Colon (tissue), 2 donors: ENCODE data around the gene MEIS2.

Source experiments
- FAIRE-seq: peaks from 2 replicates; lab custom pipeline; 2012; peaks lifted over from hg19 to GRCh38; lab: Jason Lieb, UNC
- donor health status: control.
- donor health status: control.

MEIS2 gene

DNA sequence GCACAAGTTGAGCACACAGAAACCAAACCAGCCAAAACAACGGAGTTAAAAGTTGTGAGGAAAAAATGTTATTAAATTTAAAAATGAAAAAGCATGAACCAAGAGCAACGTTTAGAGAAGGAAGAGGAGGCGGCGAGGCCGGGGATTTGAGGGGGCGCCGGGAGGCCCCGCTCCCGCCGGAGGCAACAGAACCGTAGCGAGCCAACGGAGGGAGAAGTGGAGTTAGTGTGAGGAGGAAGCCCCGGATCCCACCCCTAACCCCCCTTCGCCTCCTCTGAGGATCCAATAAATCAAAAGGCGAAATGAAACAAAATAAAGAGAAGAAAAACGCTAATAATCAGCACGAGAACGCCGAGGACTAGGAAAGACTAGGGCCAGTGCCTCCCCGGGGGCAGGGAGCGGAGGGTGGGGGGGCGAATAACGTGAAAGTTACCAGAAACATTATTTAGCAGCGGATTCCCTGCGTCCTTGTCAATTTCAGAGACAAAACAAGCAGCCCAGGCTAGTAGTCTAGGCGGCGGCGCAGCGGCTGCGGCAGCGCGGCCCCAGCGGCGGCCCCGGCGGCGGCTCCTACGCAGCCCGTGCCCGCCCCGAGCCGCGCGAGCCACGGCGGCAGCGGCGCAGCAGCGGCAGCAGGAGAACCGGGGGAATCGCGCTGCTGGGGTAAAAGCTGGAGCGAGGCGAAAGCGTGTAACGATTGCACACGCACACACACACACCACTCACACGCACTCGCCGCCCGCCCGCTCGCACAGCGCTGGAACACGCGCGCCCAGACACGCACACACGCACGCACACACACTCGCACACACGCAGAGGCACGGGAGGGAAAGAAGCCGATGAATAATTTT lies 1.7 kb downstream of the MEIS2 start:
- FAIRE-seq: no peak

DNA sequence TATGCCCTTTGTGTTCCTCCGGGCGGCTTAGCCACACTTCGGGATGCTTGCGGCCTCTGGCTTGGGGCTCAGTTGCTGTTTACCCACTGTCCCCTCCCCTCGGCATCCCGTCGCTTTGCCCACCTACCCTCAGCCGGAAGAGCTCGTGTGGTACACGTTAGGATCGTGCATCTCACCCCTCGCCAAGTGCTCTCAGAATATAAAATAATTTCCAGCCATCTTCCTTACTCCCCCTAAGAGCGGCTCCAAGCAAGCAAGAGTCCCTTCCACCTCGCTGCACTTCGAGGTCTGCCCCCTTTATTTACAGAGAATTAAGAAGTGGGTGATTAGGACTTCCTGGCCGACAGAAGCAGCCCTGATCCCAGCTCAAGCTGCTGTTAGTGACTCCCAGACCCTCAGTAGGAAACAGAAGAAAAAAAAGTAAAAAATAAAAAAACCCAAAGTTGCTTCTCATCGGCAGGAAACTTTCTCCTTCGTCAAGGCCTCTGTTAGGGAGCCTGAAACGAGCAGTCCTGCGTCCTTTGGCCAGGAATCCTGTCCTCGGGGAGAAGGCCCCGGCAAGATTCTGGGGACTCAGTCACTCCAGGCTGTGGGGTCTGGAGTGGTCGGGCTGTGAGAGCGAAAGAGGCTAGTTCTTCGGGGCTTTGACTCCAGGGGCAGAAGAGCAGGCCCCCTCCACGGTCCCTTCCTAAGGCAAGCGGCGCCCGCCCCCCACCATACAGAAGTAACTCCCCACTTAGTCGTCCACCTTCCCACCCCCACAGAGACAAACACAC lies 3.0 kb downstream of the MEIS2 start:
- FAIRE-seq: no peak

DNA sequence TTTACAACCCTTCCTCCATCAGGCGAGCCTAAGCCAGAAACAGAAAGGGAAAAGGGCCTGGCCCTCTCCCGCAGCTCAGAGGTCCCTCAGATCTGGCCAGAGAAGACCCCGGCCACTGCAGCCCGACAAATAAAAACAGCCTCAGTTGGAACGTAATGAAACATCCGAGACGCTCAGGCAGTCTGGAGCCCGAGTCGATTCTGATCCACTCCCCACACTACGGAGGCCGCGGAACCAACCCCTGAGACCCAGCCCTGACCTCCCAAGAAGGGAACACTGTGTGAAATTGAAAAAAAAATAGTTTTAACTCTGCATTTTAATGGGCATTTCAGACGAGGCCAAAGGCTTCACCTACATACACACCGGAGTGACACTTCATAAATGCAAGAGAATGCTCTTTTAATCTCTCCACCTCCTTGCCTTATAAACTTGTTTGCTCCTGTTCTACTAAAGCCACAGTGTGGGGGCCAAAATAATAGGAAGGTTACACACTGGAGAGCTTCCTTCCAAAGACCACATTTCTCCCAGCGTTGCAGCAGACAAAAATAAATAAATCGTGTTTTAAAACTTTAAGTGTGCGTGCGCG lies 3.7 kb downstream of the MEIS2 start:
- no peak for FAIRE-seq

DNA sequence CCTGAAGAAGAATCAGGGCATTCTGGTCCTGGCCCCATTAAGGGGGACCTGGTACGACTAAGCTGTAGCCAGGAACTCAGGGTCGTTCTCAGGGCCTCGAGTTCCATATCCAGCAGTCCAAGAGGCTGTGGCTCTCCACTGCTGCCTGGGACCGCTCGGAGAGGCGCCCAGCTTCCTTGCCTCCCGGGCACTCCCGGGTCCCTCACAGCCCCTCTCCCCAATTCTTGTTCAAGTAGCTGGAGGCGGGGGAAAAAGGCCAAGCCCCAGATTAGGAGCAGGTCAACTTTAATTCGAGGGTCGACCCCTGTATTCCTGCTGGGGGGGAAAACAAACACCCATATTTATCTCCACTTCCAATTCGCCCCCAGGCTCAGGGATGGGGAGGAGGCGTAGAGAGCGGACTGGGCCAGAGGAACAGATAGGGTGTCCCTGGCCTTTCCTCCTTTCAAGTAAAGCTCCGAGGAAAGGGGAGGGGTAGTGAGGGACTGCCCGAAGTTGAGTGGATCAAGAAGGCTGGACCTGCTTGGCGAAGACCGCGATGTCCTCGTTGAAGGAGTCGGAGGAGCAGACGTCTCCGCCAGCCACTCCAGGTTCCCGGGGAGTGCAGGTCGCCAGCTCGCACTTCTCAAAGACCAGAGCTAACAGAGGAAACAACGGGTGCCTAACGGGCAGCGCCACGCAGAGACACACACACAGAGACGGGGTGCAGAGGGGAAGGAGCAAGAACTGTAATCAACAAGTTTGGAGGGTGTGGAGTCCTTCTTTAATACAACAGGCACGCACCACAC lies 4.4 kb downstream of the MEIS2 start:
- FAIRE-seq: no peak

DNA sequence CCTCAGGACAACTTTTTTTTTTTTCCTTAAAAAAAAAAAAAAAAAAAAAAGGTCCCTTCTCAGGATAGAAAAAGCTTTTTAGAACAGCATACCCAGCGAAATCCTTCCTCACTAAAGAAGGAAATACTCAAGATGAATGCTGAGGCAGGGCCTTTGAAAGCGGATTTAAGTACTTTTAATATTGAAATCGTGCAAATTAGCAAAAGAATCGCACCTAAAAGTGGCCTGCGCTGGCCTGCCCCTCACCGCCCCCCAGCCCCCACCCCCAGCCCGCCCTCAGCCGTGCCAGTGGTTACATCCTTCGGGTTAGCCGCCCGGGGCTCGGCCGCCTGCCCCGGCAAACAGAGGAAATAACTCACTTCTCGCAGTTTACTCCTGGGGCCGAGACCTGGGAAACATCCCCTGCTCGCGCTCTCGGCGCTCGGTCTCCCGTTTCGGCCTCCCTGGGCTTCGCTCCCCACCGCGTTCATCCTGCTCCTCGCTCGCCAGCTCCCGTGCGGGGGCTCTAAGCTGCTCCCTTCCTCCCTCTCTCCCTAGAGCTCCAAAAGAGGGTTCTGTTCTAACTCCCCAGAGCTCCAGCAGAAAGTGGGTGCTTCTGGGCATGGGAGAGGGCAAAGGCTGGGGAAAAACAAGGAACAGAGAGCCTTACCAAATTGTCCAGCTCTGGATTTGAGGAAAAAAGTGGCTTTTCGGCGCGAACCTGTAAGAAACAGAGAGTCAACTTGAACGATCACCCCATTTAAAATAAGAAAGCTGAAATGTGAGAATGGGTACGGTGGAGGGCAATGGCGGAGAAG lies 5.2 kb downstream of the MEIS2 start:
- FAIRE-seq: no peak

DNA sequence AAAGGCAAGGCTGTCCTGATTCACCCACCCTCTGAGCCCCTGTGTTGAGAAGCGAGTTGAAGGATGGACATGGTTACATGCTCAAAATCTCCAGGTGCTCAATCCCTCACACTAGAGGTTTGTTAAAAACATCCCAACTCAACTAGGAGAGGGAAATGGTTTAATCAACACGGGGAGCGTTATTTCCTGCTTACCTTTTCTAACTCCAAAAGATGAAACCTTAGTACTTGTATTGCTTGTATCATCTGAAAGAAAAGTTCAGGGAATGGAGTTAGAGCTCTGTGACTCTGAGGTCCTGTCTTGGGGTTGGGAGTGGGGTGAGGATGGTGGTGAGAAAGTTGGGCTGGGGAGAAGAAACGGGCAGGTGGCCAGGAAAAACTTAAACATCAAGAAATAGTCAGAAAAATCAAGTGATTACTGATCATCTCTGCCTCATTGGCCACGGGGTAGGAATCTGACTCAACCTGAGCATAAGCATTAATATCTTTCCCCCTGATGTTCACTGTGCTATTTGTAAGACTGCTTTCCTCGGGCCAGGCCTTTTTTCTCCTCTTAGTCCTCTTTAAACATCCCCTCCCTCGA lies 5.9 kb downstream of the MEIS2 start:
- FAIRE-seq: no peak

DNA sequence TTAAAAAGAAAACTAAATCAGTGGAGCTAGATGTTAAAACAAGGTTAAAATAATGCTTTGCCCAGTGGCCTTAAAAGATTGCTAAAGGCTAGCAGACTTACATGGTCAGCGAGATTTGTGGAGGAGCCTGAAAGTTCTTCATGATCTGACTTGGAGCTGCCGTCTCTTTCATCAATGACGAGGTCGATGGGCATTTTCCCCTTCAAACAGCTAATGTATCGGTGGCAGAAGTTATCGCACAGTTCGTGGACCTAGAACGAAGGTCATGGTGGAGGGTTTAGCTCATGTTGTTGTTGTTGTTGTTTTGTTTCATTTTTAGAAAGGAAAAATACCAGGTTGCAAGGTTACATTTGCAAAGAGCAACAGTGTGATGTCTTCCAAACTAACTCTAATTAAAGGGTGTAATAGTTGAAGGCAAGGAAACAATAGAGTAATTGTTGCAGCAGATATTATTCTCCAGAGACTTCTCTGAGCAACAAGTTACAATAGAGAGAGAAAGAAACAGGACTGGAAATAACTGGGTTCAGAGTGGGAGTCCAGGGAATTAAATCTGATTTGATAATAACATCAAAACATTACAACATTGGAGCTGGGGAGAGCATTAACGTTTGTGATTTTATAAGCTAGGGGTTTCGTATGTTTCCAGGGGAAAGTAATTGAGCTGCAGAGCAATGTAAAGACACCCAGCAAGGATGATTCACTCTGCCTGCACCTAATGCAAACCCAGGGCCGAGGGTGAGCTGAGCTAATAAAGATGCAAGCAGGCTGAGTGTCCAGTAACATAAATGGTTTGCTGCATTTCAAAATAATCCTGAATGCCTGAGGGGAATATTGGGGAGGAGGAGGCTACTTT lies 6.6 kb downstream of the MEIS2 start:
- no peak for FAIRE-seq

DNA sequence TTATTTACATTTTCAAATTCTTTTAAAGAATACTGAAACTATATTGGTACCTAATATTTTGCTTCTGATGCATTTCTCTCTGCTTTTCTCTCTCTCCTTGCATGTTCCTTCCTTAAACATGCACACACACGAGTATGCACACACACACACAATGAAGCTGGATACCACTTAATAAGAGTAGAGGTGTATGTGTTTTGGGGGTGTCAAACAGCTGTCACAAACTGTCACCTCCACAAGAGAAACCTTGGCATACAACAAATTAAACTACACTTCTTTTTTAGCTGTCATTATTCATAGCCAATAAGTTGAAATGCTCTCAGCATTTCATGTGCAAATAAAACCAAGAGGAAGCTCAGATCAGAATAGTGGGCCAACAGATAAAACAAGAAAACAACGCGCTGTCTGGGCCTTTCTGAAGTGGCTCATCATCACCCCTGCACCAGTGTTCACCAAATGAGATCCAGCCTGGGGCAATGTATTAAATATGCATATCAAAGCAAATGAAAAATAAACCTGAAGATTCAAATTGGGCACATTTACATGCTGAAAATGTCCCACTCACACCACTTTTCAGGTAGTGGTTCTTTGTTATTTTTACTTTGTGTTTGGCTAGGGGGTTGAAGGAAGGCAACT lies 9.7 kb downstream of the MEIS2 start:
- FAIRE-seq: no peak

DNA sequence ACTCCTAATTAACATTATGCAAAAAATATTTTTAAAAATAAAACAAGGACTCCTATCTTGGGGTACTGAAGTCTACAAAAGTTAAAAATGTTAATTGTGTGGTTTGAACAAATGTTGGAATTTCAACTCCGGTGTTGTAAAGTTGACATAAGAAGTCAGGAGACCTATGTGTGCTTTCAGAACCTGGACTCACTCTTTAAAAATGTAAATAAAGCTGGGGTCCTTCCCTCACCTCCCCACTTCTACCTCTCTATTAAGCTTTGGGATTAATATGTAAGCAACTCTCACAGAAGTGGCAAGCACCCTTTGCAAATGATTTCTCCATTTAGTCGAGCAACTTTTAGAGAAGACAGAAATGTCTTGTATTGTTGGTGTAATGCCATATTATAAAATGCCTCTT lies 11.9 kb downstream of the MEIS2 start:
- FAIRE-seq: no peak

DNA sequence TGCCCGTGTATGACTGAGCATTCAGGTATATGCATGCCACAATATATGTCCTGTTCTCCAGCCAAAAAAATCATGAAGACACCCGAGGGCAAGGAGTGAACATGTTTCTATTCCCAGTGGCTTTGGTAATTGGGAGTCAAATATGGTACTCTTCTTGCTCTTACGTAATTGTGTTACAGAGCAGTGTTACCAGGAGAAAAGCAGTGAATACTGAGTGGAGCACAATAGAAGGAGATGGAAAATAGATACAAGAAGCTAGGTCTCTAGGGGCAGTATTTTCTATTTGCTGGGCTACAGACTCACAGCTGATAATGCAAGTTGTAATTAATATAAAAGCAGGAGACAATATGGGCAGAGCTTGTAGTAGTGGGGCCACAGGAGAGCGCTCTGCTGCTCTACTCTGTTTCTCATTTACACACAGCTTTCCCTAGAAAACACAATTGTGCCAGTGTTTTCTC lies 13.2 kb downstream of the MEIS2 start:
- FAIRE-seq: no peak

DNA sequence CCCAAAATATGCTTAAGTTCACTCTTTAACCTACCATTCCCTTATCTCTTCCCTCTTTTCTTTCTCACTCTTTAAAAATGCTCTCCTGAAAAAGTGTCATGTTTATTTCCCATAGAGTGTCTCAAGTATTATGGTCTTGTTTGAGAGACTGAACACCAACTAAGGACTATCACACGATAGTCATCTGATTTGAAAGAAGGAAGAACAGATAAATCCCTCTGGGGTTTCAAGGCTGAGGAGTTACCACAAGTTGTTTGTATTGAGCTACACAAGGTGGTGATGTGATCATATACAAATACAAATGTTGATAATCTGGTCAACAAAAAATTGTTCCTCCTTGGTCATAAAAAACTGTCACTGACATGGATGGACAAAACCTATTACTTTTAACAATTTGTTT lies 13.8 kb downstream of the MEIS2 start:
- no peak for FAIRE-seq

DNA sequence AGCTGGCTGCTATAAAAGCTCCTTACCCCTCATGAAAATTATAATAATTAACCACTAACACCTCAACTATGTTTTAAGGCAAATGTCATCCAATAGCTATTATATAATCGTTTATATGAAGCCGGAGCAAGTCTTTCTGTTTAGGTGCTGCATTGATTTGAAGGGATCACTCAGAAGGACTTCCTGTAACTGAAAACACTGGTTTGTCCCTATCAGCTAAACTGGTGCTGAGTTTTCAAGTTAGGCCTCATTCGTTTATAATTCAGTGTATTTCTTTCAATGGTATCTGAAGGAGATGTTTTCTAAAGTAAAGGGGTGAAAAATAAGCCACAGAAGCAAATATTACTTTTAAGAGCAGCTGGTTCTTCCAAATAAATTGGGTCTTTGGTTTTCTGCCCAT lies 14.2 kb downstream of the MEIS2 start:
- FAIRE-seq: no peak

DNA sequence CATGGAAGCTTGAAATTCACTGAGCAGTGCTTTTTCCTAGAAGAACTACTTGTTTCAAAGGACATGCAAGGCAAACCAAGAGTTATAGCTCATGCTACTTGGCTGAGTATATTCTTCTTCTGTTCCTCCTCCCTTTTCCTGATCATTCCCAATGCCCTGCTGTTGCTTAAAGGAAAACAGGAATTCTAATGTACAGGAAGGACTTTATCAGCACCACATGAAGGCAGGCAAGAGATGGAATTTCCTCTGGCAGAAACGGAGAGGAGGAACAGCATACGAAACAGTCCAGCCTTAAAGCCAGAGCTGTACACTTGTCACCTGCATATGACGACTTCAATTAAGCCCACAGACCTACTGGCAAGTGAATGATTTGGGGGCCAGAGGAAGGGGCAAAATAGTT lies 15.7 kb downstream of the MEIS2 start:
- no peak for FAIRE-seq

DNA sequence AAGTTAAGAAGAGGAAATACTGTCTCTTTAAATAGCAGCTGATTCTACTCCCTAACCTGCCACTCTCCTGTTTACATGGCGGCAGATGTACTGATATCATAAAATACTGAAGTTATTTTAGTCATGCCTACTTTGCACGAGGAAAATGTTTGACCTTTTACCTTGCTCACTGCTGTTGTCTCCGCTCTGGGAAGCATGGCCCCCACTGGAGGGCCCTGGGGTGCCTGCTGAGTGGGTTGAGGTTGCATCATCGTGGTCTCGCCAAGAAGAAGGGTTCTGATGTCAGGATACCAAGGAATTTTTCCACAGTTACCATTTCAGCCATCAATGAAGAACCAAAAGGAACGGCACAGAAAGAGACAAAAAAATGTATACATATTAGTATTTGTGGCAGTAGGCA lies 16.7 kb downstream of the MEIS2 start:
- no peak for FAIRE-seq

DNA sequence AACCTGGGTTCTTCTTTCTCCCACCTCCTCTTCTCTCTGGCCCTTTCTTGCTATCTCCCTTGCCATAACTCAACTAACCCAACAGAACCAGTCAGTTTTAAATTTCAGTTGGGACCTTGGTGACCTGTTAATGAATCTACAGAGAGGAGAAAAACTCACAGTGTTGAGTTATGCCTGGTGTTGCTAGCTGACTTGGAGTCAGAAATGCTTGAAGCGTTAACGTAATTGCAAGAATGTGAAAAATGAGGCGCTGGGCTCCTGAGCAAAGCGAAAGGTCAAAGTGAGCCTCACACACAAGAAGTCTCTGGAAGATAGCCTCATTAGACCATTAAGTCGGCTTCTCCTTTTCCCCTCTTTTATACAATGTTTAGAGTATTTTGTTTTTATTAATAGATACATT lies 18.4 kb downstream of the MEIS2 start:
- no peak for FAIRE-seq

DNA sequence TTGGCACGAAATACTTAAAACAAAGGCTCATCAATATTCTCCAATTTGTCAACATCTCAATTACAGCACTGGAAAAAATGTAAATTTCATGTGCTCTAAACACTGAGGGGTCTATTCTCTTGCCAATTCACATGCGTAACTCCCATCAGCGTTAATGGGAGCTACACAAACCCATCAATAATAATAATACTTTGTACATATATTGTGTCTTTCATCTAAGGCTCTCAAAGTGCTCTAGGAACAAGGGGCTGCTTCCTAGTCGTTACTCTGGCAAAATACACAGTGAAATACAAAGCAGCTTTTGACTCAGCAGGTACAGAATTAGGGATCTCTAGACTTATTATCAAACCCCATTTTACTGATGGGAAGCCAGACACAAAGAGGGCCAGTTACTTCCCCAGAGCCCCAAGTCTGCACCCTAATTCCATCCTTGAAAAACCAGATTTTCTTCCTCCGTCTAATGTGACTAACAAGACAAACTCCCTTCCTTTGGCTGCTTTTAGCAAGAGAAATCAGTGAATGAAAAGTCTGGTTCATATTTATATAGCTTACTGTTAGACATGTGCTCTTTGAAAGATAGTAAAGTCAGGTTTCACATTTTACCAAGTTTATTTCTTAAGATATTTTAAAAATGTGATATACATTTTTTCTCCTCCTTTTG lies 20.0 kb downstream of the MEIS2 start:
- no peak for FAIRE-seq

DNA sequence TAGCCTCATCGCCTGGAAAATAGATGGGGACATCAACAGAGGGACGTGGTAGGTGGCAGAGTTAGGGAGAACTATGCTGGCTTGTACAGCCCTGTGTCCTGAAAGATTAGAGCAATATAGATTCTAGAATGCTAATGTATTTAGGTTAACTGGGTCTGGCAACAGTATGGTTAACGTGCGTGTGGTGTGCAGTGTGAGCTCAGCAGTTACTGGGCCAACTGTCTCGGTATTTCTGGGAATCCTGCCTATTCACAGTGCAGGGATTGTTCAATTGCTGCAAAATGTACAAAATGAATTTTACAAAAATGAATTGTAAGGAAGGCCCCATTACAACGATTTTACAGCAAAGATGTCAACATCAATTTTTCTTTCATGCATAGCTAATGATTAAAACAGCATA lies 20.6 kb downstream of the MEIS2 start:
- no peak for FAIRE-seq

DNA sequence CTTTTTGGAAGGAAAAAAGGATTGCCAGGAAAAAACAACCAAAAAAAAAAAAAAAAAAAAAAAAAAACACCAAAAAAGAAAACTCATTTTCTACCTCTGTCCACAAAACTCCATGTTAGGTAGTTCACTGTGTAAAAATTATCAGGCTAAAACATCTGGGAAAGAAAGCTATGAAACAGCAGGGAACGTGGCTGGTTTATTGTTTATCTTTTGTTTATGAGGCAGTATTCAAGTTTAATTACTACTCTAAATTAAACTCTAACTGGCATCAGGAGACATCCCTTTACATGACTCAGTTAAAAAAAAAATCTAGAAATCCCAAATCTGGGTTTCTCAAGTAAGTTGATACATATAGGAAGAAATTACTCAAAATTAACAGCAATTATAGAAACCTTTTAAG lies 21.8 kb downstream of the MEIS2 start:
- FAIRE-seq: no peak
